H1 (cell line): ENCODE results near the gene PPY.

ENCODE experiments used
- CBX8 ChIP-seq: fragments of 300-800, 300-1000 bp; sonication (generic); IDR thresholded peaks from 2 replicates; pipeline ENCODE4 v1.7.1; 2016; ENCODE audit warnings: low read depth, low read length, borderline replicate concordance
- CTCF ChIP-seq, 3 experiments: IDR thresholded peaks; 1 replicate in 2 of 3; 2 replicates in 1 of 3; pipeline versions ENCODE4 v1.5.1 to v1.6.1; 2011; ENCODE audit warnings: low read length in 3 of 3, mild to moderate bottlenecking in 3 of 3, inconsistent platforms in 2 of 3, low read depth in 1 of 3, moderate library complexity in 1 of 3; ENCODE audit not compliant: insufficient read depth in 1 of 3; ENCODE audit errors: control extremely low read depth in 1 of 3
- EZH2 ChIP-seq: fragments of 200-600 bp; sonication (generic); IDR thresholded peaks from 2 replicates; pipeline ENCODE4 v1.7.1; 2012; ENCODE audit warnings: low read depth, mild to moderate bottlenecking, moderate library complexity, low read length, inconsistent platforms; ENCODE audit not compliant: severe bottlenecking
- JUND ChIP-seq: IDR thresholded peaks from 2 replicates; pipeline ENCODE4 v1.6.1; 2011; ENCODE audit warnings: mild to moderate bottlenecking, improper control_type of control experiment, low read length
- MAFK ChIP-seq: IDR thresholded peaks from 2 replicates; pipeline ENCODE4 v1.6.1; 2012; ENCODE audit warnings: low read depth, mild to moderate bottlenecking, improper control_type of control experiment, low read length
- POLR2A ChIP-seq, 2 experiments: IDR thresholded peaks; 1 replicate in 1 of 2; 2 replicates in 1 of 2; pipeline ENCODE4 v1.6.1; 2011; ENCODE audit warnings: low read depth in 2 of 2, low read length in 2 of 2, mild to moderate bottlenecking in 2 of 2; ENCODE audit errors: control extremely low read depth in 1 of 2
- POLR2AphosphoS5 ChIP-seq: IDR thresholded peaks from 2 replicates; pipeline ENCODE4 v1.6.1; 2011; ENCODE audit warnings: low read depth, low read length
- SIRT6 ChIP-seq: IDR thresholded peaks from one replicate; pipeline ENCODE4 v1.7.1; 2012; ENCODE audit warnings: low read length, inconsistent platforms

GRCh38 chr17:43900183-43900857 is 42.0 kb downstream of the PPY start:
- TF ChIP-seq EZH2 (no peak), SIRT6 (no peak), CTCF (IDR thresholded peaks at IDR 0.05; ENCODE audit: control extremely low read depth in 1 of 3, insufficient read depth in 1 of 3, low read depth in 1 of 3, low read length in 3 of 3) (no peak), CBX8 (no peak), POLR2AphosphoS5 (no peak), MAFK (no peak), JUND (no peak), POLR2A (IDR thresholded peaks at IDR 0.05; ENCODE audit: control extremely low read depth in 1 of 2, low read depth in 2 of 2, low read length in 2 of 2) (no peak)
